Uterus (tissue), 4 donors: Measurements from ENCODE around the gene ANKRD23. TPM values are rescaled to one million over a fixed set of nuclear protein-coding genes. Genes with fewer than 3 reads are reported as not detected.
"Not testable (repeated sequence)": the region's sequence is repeated elsewhere in the genome, so short reads cannot be mapped to it uniquely, and the experiment has no call there.

Experiments used
- DNase-seq, 2 donors: peaks; one replicate each; pipeline ENCODE4 v3.0.0-alpha.2; 2019 to 2020
- H3K27ac ChIP-seq, 2 donors: fragments of 200-600 bp; sonication (generic); 1 replicate in 1 of 2; 2 replicates in 1 of 2; pipeline ENCODE4 v1.5.1; 2016 to 2018
- H3K27me3 ChIP-seq, 2 donors: fragments of 200-600 bp; sonication (generic); one replicate each; pipeline ENCODE4 v1.5.1; 2018 to 2019; ENCODE audit warnings: control low read depth in 1 of 2
- H3K36me3 ChIP-seq, 2 donors: fragments of 200-600 bp; sonication (generic); one replicate each; pipeline ENCODE4 v1.5.1; 2019; ENCODE audit warnings: control low read depth in 1 of 2
- H3K4me1 ChIP-seq, 2 donors: fragments of 200-600 bp; sonication (generic); one replicate each; pipeline ENCODE4 v1.5.1; 2018 to 2019; ENCODE audit warnings: control low read depth in 1 of 2
- H3K4me3 ChIP-seq, 2 donors: fragments of 200-600 bp; sonication (generic); 1 replicate in 1 of 2; 2 replicates in 1 of 2; pipeline ENCODE4 v1.5.1; 2018 to 2019; ENCODE audit warnings: mild to moderate bottlenecking in 1 of 2
- H3K9me3 ChIP-seq, 2 donors: fragments of 200-600 bp; sonication (generic); one replicate each; pipeline ENCODE4 v1.5.1; 2019; ENCODE audit warnings: control low read depth in 1 of 2
- CTCF ChIP-seq, 4 experiments: fragments of 200-600 bp in 2 of 4; fragments of 450-650 bp in 2 of 4; sonication (generic) in 2 of 4; IDR thresholded peaks; one replicate each; pipeline ENCODE4 v1.5.1; 2016 to 2019; ENCODE audit warnings: antibody characterized with exemption in 4 of 4, mild to moderate bottlenecking in 2 of 4, moderate library complexity in 1 of 4
- POLR2A ChIP-seq, 2 donors: fragments of 450-650 bp; IDR thresholded peaks; one replicate each; pipeline ENCODE4 v1.6.1; 2016; ENCODE audit warnings: antibody characterized with exemption in 2 of 2, mild to moderate bottlenecking in 1 of 2, moderate library complexity in 1 of 2
- intact Hi-C: fragments of 100-400 bp; cut with DNase I; formaldehyde crosslinking; loops from one replicate; pipeline ENCODE4 v1.15.1; 2023; ENCODE audit warnings: low total_unique reads
- total RNA-seq, 4 donors: library from RNA; depleted of rRNA in 3 of 4; stranded (reverse); fragments of >200 nt in 3 of 4; gene quantifications; one replicate each; pipeline versions ENCODE4 v1.1.0 to v1.2.4, GENCODE V29; 2014 to 2023
- donor health status: DM: yes; HTN: yes; CAD: no.

ANKRD23 gene
- total RNA-seq, 4 donors from 2014 or later, result 4.4 to 23.2 (median 8.6) TPM

- peak overlapping the region; percentile 94 to 100 for H3K27ac ChIP-seq
- intact Hi-C loops, result loop anchor here (10.0 kb wide), 1 partner anchor 101 kb away; the partner anchor contains the start of gene CNNM4
- no peak for DNase-seq
- H3K4me3 ChIP-seq, result no peak overlapping the region
- no peaks in the 10 kb centered on the region for H3K27me3 ChIP-seq
- H3K9me3 ChIP-seq, result no peaks in the 10 kb centered on the region
- no peaks in the 10 kb centered on the region for H3K36me3 ChIP-seq
- peaks cover 4 to 17% of the 10 kb centered on the region in 2 donors for H3K4me1 ChIP-seq
- TF ChIP-seq CTCF (IDR thresholded peaks at IDR 0.05), result no peak
- no peak for TF ChIP-seq POLR2A (IDR thresholded peaks at IDR 0.05)
Observed at GRCh38 chr2:96866149-96866548, 22.3 kb upstream of the ANKRD23 start.

- Histone ChIP-seq H3K27ac (peak overlapping the region; percentile 94 to 100), H3K36me3 (no peaks in the 10 kb centered on the region)
- DNase-seq, result no peak
Observed at GRCh38 chr2:96865654-96866053, 21.8 kb upstream of the ANKRD23 start.

GRCh38 chr2:96864343-96865091 is 20.7 kb upstream of the ANKRD23 start:
- Histone ChIP-seq H3K36me3 (no peaks in the 10 kb centered on the region), H3K27ac (no peak overlapping the region), H3K27me3 (no peaks in the 10 kb centered on the region), H3K9me3 (no peaks in the 10 kb centered on the region), H3K4me3 (no peak overlapping the region), H3K4me1 (peaks cover 4 to 22% of the 10 kb centered on the region in 2 donors)
- DNase-seq, result no peak
- TF ChIP-seq CTCF (IDR thresholded peaks at IDR 0.05) (no peak), POLR2A (IDR thresholded peaks at IDR 0.05) (no peak)
- intact Hi-C loops, result loop anchor here (10.0 kb wide), 1 partner anchor 100 kb away; the partner anchor contains the start of gene CNNM4

More at GRCh38 chr2:96865654-96866053, 21.8 kb upstream of the ANKRD23 start:
- TF ChIP-seq POLR2A (IDR thresholded peaks at IDR 0.05) (no peak), CTCF (IDR thresholded peaks at IDR 0.05) (no peak)
- intact Hi-C loops, result loop anchor here (10.0 kb wide), 1 partner anchor 101 kb away; the partner anchor contains the start of gene CNNM4
- Histone ChIP-seq H3K9me3 (no peaks in the 10 kb centered on the region), H3K4me3 (no peak overlapping the region), H3K4me1 (peaks cover 4 to 16% of the 10 kb centered on the region in 2 donors), H3K27me3 (no peaks in the 10 kb centered on the region)

GRCh38 chr2:96863575-96864342 is 19.9 kb upstream of the ANKRD23 start:
- no peak for TF ChIP-seq POLR2A (IDR thresholded peaks at IDR 0.05)
- no peak for TF ChIP-seq CTCF (IDR thresholded peaks at IDR 0.05)
- H3K27ac ChIP-seq, result no peak overlapping the region
- no peak for DNase-seq
- intact Hi-C loops, result loop anchor here (10.0 kb wide), 1 partner anchor 99 kb away; the partner anchor contains the start of gene CNNM4
- H3K4me3 ChIP-seq, result no peak overlapping the region
- H3K36me3 ChIP-seq, result no peaks in the 10 kb centered on the region
- no peaks in the 10 kb centered on the region for H3K27me3 ChIP-seq
- H3K9me3 ChIP-seq, result no peaks in the 10 kb centered on the region
- peaks cover 4 to 30% of the 10 kb centered on the region in 2 donors for H3K4me1 ChIP-seq

- not testable (repeated sequence) for H3K27me3 ChIP-seq, H3K4me3 ChIP-seq, H3K36me3 ChIP-seq, DNase-seq, H3K27ac ChIP-seq, H3K9me3 ChIP-seq
- H3K4me1 ChIP-seq, result peaks cover 4 to 33% of the 10 kb centered on the region in 2 donors
- intact Hi-C loops, result loop anchor here (10.0 kb wide), 1 partner anchor 98 kb away; the partner anchor contains the start of gene CNNM4
Observed at GRCh38 chr2:96863056-96863455, 19.2 kb upstream of the ANKRD23 start.
